GM12878 (cell line): ENCODE measurements around the gene POU2F1. TPM values are rescaled to one million over a fixed set of nuclear protein-coding genes. Genes with fewer than 3 reads are reported as not detected.

Source experiments
- ATAC-seq: fragments of 200-7000 bp; cut with Tn5 transposase; 3 replicates; pipeline ENCODE4 v1.9.1; 2020; ENCODE audit warnings: mild to moderate bottlenecking, moderate library complexity
- BruUV-seq: library from RNA; stranded (reverse); fragments of 400-500 nt; replicated peaks from 2 replicates; lab custom pipeline; 2021; lab: Mats Ljungman, UMichigan
- CTCF ChIA-PET: fragments of 300-600 bp; sonication (Branson Sonifier 250); formaldehyde crosslinking; extraction: SDS; loops from one replicate; lab custom pipeline; 2021; ENCODE audit warnings: inconsistent platforms; lab: Yijun Ruan, JAX
- POLR2A ChIA-PET: fragments of 350-600 bp; formaldehyde crosslinking; extraction: SDS; loops from one replicate; lab custom pipeline; 2021; ENCODE audit warnings: inconsistent platforms; lab: Charles Lee
- RAD21 ChIA-PET: fragments of 300-600 bp; sonication (Branson Sonifier 250); formaldehyde crosslinking; loops from one replicate; lab custom pipeline; 2023; ENCODE audit warnings: antibody characterized with exemption; ENCODE audit not compliant: unreplicated experiment; lab: Charles Lee
- SMC1A ChIA-PET: fragments of 300-600 bp; sonication (Branson Sonifier 250); formaldehyde crosslinking; loops from one replicate; lab custom pipeline; 2023; ENCODE audit not compliant: unreplicated experiment, uncharacterized antibody; lab: Charles Lee
- DNase-seq: peaks from one replicate; pipeline ENCODE4 v3.0.0-alpha.2; 2011; ENCODE audit warnings: low read depth, low spot score
- FAIRE-seq: peaks from 3 replicates; lab custom pipeline; 2011; peaks lifted over from hg19 to GRCh38; lab: Jason Lieb, UNC
- H2AFZ ChIP-seq: 2 replicates; pipeline ENCODE4 v1.6.0; 2011; ENCODE audit warnings: low read depth, low read length, control low read depth; ENCODE audit not compliant: control insufficient read depth
- H3K27ac ChIP-seq: 2 replicates; pipeline ENCODE4 v1.5.1; 2011; ENCODE audit warnings: control low read depth; ENCODE audit not compliant: control insufficient read depth, insufficient read depth
- H3K27me3 ChIP-seq, 2 experiments: replicated peaks in 1 of 2; 2 replicates each; pipeline versions ENCODE4 v1.6.0 to v1.6.1; 2011; ENCODE audit warnings: low read length in 1 of 2; ENCODE audit not compliant: control insufficient read depth in 2 of 2, insufficient read depth in 2 of 2
- H3K36me3 ChIP-seq, 2 experiments: 2 replicates each; pipeline ENCODE4 v1.5.1; 2011; ENCODE audit warnings: low read length in 1 of 2; ENCODE audit not compliant: control insufficient read depth in 2 of 2, insufficient read depth in 2 of 2
- H3K4me1 ChIP-seq: 2 replicates; pipeline ENCODE4 v1.6.1; 2011; ENCODE audit warnings: mild to moderate bottlenecking, low read length, moderate library complexity, mixed read lengths; ENCODE audit not compliant: control insufficient read depth, insufficient read depth
- H3K4me2 ChIP-seq: 2 replicates; pipeline ENCODE4 v1.6.0; 2011; ENCODE audit warnings: control low read depth; ENCODE audit not compliant: control insufficient read depth, insufficient read depth
- H3K4me3 ChIP-seq: fragments of 200-600 bp; sonication (generic); 2 replicates; pipeline ENCODE4 v1.5.1; 2016
- H3K79me2 ChIP-seq: 2 replicates; pipeline ENCODE4 v1.6.0; 2011; ENCODE audit warnings: low read length; ENCODE audit not compliant: control insufficient read depth, insufficient read depth
- H3K9ac ChIP-seq: 2 replicates; pipeline ENCODE4 v1.8.0; 2011; ENCODE audit warnings: low read length, control low read depth, mixed read lengths; ENCODE audit not compliant: control insufficient read depth, insufficient read depth
- H3K9me3 ChIP-seq: replicated peaks from 3 replicates; pipeline ENCODE4 v1.5.1; 2011; ENCODE audit warnings: mild to moderate bottlenecking, low read length; ENCODE audit not compliant: control insufficient read depth, insufficient read depth
- H4K20me1 ChIP-seq: 2 replicates; pipeline ENCODE4 v1.6.0; 2011; ENCODE audit not compliant: control insufficient read depth, insufficient read depth
- ASH2L ChIP-seq: fragments of 300-600, 200-600 bp; sonication (generic); IDR thresholded peaks from 2 replicates; pipeline ENCODE4 v1.6.1; 2017; ENCODE audit warnings: low read depth, mild to moderate bottlenecking, borderline replicate concordance
- CBX3 ChIP-seq: fragments of 200-600 bp; sonication (generic); IDR thresholded peaks from 2 replicates; pipeline ENCODE4 v1.6.1; 2016; ENCODE audit warnings: low read depth, borderline replicate concordance
- CEBPB ChIP-seq, 2 experiments: fragments of 150-350 bp in 1 of 2; IDR thresholded peaks; 2 replicates each; pipeline ENCODE4 v1.6.1; 2012 to 2014; ENCODE audit warnings: low read depth in 2 of 2, low read length in 2 of 2, borderline replicate concordance in 1 of 2, inconsistent platforms in 1 of 2
- HDAC6 ChIP-seq: fragments of 200-600 bp; sonication (generic); IDR thresholded peaks from one replicate; pipeline ENCODE4 v1.8.0; 2017; ENCODE audit warnings: antibody characterized with exemption; ENCODE audit not compliant: unreplicated experiment
- JUND ChIP-seq: IDR thresholded peaks from 2 replicates; pipeline ENCODE4 v1.6.1; 2012; ENCODE audit warnings: low read depth, mild to moderate bottlenecking, low read length, improper control_type of control experiment, moderate library complexity
- KDM1A ChIP-seq: fragments of 200-600 bp; sonication (generic); IDR thresholded peaks from 2 replicates; pipeline ENCODE4 v1.6.1; 2016; ENCODE audit warnings: borderline replicate concordance
- MAX ChIP-seq: IDR thresholded peaks from 2 replicates; pipeline ENCODE4 v1.6.1; 2012; ENCODE audit warnings: low read depth, low read length, improper control_type of control experiment
- MXI1 ChIP-seq: fragments of 150-350 bp; IDR thresholded peaks from 2 replicates; pipeline ENCODE4 v1.6.1; 2011; ENCODE audit warnings: low read depth, mild to moderate bottlenecking, inconsistent platforms, low read length, improper control_type of control experiment
- NBN ChIP-seq: fragments of 450-650 bp; IDR thresholded peaks from 2 replicates; pipeline ENCODE4 v1.6.1; 2016
- NFXL1 ChIP-seq: fragments of 450-650 bp; IDR thresholded peaks from 2 replicates; pipeline ENCODE4 v1.6.1; 2017; ENCODE audit warnings: antibody characterized with exemption, mild to moderate bottlenecking, borderline replicate concordance
- PBX3 ChIP-seq: IDR thresholded peaks from 2 replicates; pipeline ENCODE4 v1.6.1; 2011; ENCODE audit warnings: mild to moderate bottlenecking, low read depth, low read length, moderate library complexity; ENCODE audit not compliant: insufficient replicate concordance
- SUPT20H ChIP-seq: IDR thresholded peaks from 2 replicates; pipeline ENCODE4 v1.6.1; 2011; ENCODE audit warnings: low read depth, mild to moderate bottlenecking, low read length, moderate library complexity, borderline replicate concordance; ENCODE audit not compliant: control insufficient read depth
- YY1 ChIP-seq: IDR thresholded peaks from 2 replicates; pipeline ENCODE4 v1.6.1; 2011; ENCODE audit warnings: low read depth, mild to moderate bottlenecking, low read length
- whole genome bisulfite sequencing: methylation state at CpG from one replicate; pipeline ENCODE4 v1.1.6; 2016; ENCODE audit warnings: low lambda C conversion rate; ENCODE audit not compliant: insufficient replicate concordance, insufficient coverage; ENCODE audit errors: missing lambda C conversion rate; 5-methylcytosine and 5-hydroxymethylcytosine counted together
- in situ Hi-C: fragments of 300-500 bp; cut with MboI; formaldehyde crosslinking; loops from 9 replicates; pipeline ENCODE4 v1.14.3; 2018; ENCODE audit warnings: mixed read lengths
- intact Hi-C: fragments of 100-400 bp; cut with micrococcal nuclease; formaldehyde crosslinking; loops from one replicate; pipeline ENCODE4 v1.14.2; 2022; ENCODE audit not compliant: unreplicated experiment
- polyA plus RNA-seq, 11 experiments: library from polyadenylated mRNA; depleted of rRNA in 4 of 11; unstranded in 6 of 11; stranded (reverse) in 5 of 11; fragments of >200 nt; fragmentation: Nextera tagmentation in 4 of 11; fragmentation: Illumina TruSeq in 1 of 11; extraction: Ambion mirVana in 4 of 11; extraction: Trizol in 1 of 11; gene quantifications; 1 replicate in 1 of 11; 2 replicates in 10 of 11; pipeline versions ENCODE4 v1.2.1 to v1.2.3, GENCODE V29; 2011 to 2016; ENCODE audit warnings: inconsistent platforms in 2 of 11, missing spikeins in 2 of 11, low read depth in 1 of 11
- total RNA-seq, 4 experiments: library from RNA; depleted of rRNA in 3 of 4; stranded (reverse); fragments of >200 nt in 3 of 4; fragmentation: Illumina TruSeq in 1 of 4; extraction: Trizol in 1 of 4; gene quantifications; 2 replicates each; pipeline versions ENCODE4 v1.2.1 to v1.2.3, GENCODE V29; 2013 to 2021
- TF ChIP-seq, protein P1 (sequence below): IDR thresholded peaks from 2 replicates; pipeline ENCODE4 v1.6.1; 2012; ENCODE audit warnings: low read depth, low read length, improper control_type of control experiment

POU2F1 gene
- total and polyA plus RNA-seq, 10 of the 15 experiments (the other 5 are each of a cell fraction or from before 2014, with no cell fraction given), result 2.5 to 21.7 (median 12.5) TPM

DNA sequence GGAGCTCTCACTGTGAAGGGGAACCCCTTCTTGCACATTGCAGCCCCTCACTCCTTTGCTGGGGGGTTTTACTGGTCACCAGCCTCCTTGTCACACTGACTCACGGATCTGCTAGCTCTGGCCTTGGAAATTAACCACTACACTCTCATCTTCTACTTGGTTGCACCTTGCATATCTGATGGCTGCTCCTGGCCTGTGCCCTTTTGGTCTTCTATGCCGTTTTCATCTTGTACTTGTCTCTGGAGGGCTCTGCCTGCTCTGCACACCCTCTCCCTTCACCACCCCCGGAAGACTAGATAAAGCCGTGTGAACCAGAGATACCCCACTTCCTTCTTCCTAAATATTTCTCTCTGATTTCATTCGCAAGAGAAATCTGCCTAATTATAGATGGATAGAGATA, 253.1 kb downstream of the POU2F1 start:
- in situ Hi-C loops (no loop called here), intact Hi-C loops (no loop called here)
- H3K4me1 ChIP-seq, result no peaks in the 10 kb centered on the region
- H3K27me3 ChIP-seq, result no peaks in the 10 kb centered on the region; a peak in 1 of 4 replicates
- H3K9ac ChIP-seq, result no peak overlapping the region
- POLR2A ChIA-PET, result no interaction called here
- 38% methylated on average over 5 of the region's 5 CpGs for WGBS
- no peak overlapping the region for H3K4me3 ChIP-seq
- H3K4me2 ChIP-seq, result no peak overlapping the region
- CTCF ChIA-PET, result interaction anchor here (0.7 to 1.2 kb wide), 2 partner anchors 31 to 61 kb away, joined by 3 to 4 read pairs; no protein-coding TSS in a partner anchor
- no peaks in the 10 kb centered on the region for H3K9me3 ChIP-seq
- no peak for DNase-seq
- H3K36me3 ChIP-seq, result no peaks in the 10 kb centered on the region
- ATAC-seq, result no peak
- RAD21 ChIA-PET, result no interaction called here
- no peak overlapping the region for H3K27ac ChIP-seq
- BruUV-seq, result no TSS peak
- H2AFZ ChIP-seq, result no peak overlapping the region; the same call in 1 of the 2 replicates
- no peak for FAIRE-seq
- no peaks in the 10 kb centered on the region for H4K20me1 ChIP-seq
- SMC1A ChIA-PET, result no interaction called here
- no peaks in the 10 kb centered on the region for H3K79me2 ChIP-seq
- TF ChIP-seq, protein P1, sequence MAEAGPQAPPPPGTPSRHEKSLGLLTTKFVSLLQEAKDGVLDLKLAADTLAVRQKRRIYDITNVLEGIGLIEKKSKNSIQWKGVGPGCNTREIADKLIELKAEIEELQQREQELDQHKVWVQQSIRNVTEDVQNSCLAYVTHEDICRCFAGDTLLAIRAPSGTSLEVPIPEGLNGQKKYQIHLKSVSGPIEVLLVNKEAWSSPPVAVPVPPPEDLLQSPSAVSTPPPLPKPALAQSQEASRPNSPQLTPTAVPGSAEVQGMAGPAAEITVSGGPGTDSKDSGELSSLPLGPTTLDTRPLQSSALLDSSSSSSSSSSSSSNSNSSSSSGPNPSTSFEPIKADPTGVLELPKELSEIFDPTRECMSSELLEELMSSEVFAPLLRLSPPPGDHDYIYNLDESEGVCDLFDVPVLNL, result no peak
- no peak for TF ChIP-seq CEBPB (IDR thresholded peaks at IDR 0.05; ENCODE audit: borderline replicate concordance in 1 of 2, low read depth in 2 of 2, low read length in 2 of 2)
- TF ChIP-seq ASH2L, result no peak
- TF ChIP-seq CBX3, result no peak
- TF ChIP-seq NFXL1, result no peak

DNA sequence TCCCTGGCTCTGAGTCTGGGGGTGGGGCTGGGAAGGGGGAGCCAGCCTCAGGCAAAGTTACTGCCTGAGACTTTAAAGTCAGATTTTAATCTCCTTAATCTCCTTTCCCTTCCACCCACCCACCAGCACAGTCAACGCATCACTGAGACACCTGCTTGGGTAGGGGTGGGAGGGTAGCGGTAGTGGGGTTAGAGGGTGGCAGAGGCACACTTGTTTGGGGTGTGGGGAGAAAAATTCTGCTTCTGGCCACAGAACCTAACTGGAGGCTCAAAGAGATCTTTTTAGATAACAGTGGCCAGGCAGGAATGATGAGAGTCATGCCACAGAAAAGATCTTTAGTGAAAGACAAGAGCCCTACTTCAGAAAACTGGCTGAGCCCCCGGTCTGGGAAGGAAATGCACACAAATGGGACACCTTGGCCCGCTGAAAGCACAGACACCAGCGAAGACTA, 253.5 kb downstream of the POU2F1 start:
- Histone ChIP-seq H3K27me3 (no peaks in the 10 kb centered on the region; a peak in 1 of 4 replicates), H2AFZ (no peak overlapping the region), H3K9me3 (no peaks in the 10 kb centered on the region), H3K27ac (no peak overlapping the region), H4K20me1 (no peaks in the 10 kb centered on the region), H3K4me3 (no peak overlapping the region), H3K9ac (no peak overlapping the region), H3K4me1 (no peaks in the 10 kb centered on the region), H3K36me3 (no peaks in the 10 kb centered on the region), H3K79me2 (no peaks in the 10 kb centered on the region), H3K4me2 (no peak overlapping the region)
- no TSS peak for BruUV-seq
- POLR2A ChIA-PET, result no interaction called here
- ATAC-seq (no peak), DNase-seq (no peak), FAIRE-seq (no peak)
- TF ChIP-seq SUPT20H (no peak), CEBPB (IDR thresholded peaks at IDR 0.05; ENCODE audit: borderline replicate concordance in 1 of 2, low read depth in 2 of 2, low read length in 2 of 2) (no peak), JUND (no peak), MXI1 (no peak), YY1 (no peak), NBN (no peak), HDAC6 (no peak), KDM1A (no peak), PBX3 (no peak), MAX (no peak)
- in situ Hi-C loops, result no loop called here
- intact Hi-C loops, result no loop called here
- SMC1A ChIA-PET, result no interaction called here
- RAD21 ChIA-PET, result no interaction called here
- WGBS, result 60% methylated on average over 5 of the region's 5 CpGs
- CTCF ChIA-PET, result interaction anchor here (1.2 kb wide), 1 partner anchor 60 kb away, joined by 4 read pairs; no protein-coding TSS in a partner anchor
